ENCODE data around the gene SGSM1. TPM values are rescaled to one million over a fixed set of nuclear protein-coding genes. Genes with fewer than 3 reads are reported as not detected.

The SGSM1 gene
- total RNA-seq, 6 experiments from 2014 or later, result 0.11 to 0.78 (median 0.41) TPM

DNA sequence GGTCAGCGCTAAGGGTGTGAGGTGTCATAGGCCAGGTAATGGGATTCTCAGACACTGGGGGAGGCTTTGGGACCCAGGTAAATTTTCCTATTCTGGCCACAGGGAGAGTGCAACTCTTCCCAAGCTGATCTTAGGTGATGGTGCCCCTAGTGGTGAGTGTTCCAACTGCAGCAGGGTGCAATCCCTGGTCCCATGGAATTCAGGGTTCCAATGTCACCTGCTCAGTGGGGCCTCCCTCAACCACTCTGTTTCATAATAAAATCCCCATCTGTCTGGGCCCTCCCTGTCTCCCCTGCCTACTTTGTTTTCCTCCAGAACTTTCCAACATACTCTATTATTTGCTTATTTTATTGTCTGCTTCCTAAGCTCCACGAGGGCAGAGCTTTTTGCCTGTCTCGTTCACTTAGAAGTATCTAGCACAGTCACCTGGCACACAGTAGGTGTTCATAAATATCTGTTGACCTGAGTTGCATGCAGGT is 2.9 kb upstream of the SGSM1 start:
- 88% methylated on average over 3 of the region's 3 CpGs for WGBS (ENCODE audit: insufficient coverage, low coverage, low lambda C conversion rate, missing lambda C conversion rate)
- DNase-seq (peak in 2 of 3 donors; percentile 47 to 61), ATAC-seq (peak; percentile 55 to 63 (median 62))
- no peaks in the 10 kb centered on the region for H3K9me3 ChIP-seq
- no peaks in the 10 kb centered on the region for H3K36me3 ChIP-seq
- intact Hi-C loops (cut with DNase I), result no loop called here
- H3K4me1 ChIP-seq, result peaks cover 0 to 11% (median 0%) of the 10 kb centered on the region in 4 donors
- H3K4me3 ChIP-seq, result no peak overlapping the region
- TF ChIP-seq POLR2A (IDR thresholded peaks at IDR 0.05), result no peak
- TF ChIP-seq, protein P1, sequence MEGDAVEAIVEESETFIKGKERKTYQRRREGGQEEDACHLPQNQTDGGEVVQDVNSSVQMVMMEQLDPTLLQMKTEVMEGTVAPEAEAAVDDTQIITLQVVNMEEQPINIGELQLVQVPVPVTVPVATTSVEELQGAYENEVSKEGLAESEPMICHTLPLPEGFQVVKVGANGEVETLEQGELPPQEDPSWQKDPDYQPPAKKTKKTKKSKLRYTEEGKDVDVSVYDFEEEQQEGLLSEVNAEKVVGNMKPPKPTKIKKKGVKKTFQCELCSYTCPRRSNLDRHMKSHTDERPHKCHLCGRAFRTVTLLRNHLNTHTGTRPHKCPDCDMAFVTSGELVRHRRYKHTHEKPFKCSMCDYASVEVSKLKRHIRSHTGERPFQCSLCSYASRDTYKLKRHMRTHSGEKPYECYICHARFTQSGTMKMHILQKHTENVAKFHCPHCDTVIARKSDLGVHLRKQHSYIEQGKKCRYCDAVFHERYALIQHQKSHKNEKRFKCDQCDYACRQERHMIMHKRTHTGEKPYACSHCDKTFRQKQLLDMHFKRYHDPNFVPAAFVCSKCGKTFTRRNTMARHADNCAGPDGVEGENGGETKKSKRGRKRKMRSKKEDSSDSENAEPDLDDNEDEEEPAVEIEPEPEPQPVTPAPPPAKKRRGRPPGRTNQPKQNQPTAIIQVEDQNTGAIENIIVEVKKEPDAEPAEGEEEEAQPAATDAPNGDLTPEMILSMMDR (IDR thresholded peaks at IDR 0.05), result peak; percentile 61 to 93 (median 86)
- H3K27ac ChIP-seq, result no peak overlapping the region
- H3K27me3 ChIP-seq, result no peaks in the 10 kb centered on the region

GRCh38 chr22:24806663-24807001 is 621 bp downstream of the SGSM1 start:
- Histone ChIP-seq H3K27me3 (no peaks in the 10 kb centered on the region), H3K27ac (no peak overlapping the region), H3K4me1 (peaks cover 0 to 11% (median 0%) of the 10 kb centered on the region in 4 donors), H3K36me3 (no peaks in the 10 kb centered on the region), H3K4me3 (peak overlapping the region; percentile 34 to 51 (median 48)), H3K9me3 (no peaks in the 10 kb centered on the region)
- ATAC-seq (no peak), DNase-seq (no peak)
- WGBS (ENCODE audit: insufficient coverage, low coverage, low lambda C conversion rate, missing lambda C conversion rate), result 46% methylated on average over 5 of the region's 11 CpGs
- intact Hi-C loops (cut with DNase I), result no loop called here
- TF ChIP-seq, protein P1 (IDR thresholded peaks at IDR 0.05), result no peak
- TF ChIP-seq POLR2A (IDR thresholded peaks at IDR 0.05), result no peak

GRCh38 chr22:24807284-24807950 is 1.4 kb downstream of the SGSM1 start:
- DNase-seq (no peak), ATAC-seq (no peak)
- peaks cover 0 to 3% (median 0%) of the 10 kb centered on the region in 4 donors for H3K4me1 ChIP-seq
- H3K9me3 ChIP-seq, result no peaks in the 10 kb centered on the region
- WGBS (ENCODE audit: insufficient coverage, low coverage, low lambda C conversion rate, missing lambda C conversion rate), result 100% methylated on average over 1 of the region's 11 CpGs
- intact Hi-C loops (cut with DNase I), result no loop called here
- H3K27me3 ChIP-seq, result no peaks in the 10 kb centered on the region
- no peaks in the 10 kb centered on the region for H3K36me3 ChIP-seq
- no peak overlapping the region for H3K27ac ChIP-seq
- H3K4me3 ChIP-seq, result no peak overlapping the region
- no peak for TF ChIP-seq POLR2A (IDR thresholded peaks at IDR 0.05)
- TF ChIP-seq, protein P1 (IDR thresholded peaks at IDR 0.05), result no peak

GRCh38 chr22:24809331-24809730 is 3.3 kb downstream of the SGSM1 start:
- Histone ChIP-seq H3K36me3 (no peaks in the 10 kb centered on the region), H3K4me3 (no peak overlapping the region), H3K27me3 (no peaks in the 10 kb centered on the region), H3K4me1 (peaks cover 0 to 3% (median 0%) of the 10 kb centered on the region in 4 donors), H3K27ac (no peak overlapping the region), H3K9me3 (no peaks in the 10 kb centered on the region)
- DNase-seq (no peak), ATAC-seq (peak in 1 of 4 donors; percentile 24)
- no peak for TF ChIP-seq POLR2A (IDR thresholded peaks at IDR 0.05)
- TF ChIP-seq, protein P1 (IDR thresholded peaks at IDR 0.05), result no peak
- intact Hi-C loops (cut with DNase I), result no loop called here
- 20% methylated on average over 2 of the region's 2 CpGs for WGBS (ENCODE audit: insufficient coverage, low coverage, low lambda C conversion rate, missing lambda C conversion rate)

All from right lobe of liver (tissue), 6 donors.